ENCODE data around the gene SPARCL1.
"Not testable (repeated sequence)": the region's sequence is repeated elsewhere in the genome, so short reads cannot be mapped to it uniquely, and the experiment has no call there.

Gene SPARCL1, protein sequence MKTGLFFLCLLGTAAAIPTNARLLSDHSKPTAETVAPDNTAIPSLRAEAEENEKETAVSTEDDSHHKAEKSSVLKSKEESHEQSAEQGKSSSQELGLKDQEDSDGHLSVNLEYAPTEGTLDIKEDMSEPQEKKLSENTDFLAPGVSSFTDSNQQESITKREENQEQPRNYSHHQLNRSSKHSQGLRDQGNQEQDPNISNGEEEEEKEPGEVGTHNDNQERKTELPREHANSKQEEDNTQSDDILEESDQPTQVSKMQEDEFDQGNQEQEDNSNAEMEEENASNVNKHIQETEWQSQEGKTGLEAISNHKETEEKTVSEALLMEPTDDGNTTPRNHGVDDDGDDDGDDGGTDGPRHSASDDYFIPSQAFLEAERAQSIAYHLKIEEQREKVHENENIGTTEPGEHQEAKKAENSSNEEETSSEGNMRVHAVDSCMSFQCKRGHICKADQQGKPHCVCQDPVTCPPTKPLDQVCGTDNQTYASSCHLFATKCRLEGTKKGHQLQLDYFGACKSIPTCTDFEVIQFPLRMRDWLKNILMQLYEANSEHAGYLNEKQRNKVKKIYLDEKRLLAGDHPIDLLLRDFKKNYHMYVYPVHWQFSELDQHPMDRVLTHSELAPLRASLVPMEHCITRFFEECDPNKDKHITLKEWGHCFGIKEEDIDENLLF

DNA sequence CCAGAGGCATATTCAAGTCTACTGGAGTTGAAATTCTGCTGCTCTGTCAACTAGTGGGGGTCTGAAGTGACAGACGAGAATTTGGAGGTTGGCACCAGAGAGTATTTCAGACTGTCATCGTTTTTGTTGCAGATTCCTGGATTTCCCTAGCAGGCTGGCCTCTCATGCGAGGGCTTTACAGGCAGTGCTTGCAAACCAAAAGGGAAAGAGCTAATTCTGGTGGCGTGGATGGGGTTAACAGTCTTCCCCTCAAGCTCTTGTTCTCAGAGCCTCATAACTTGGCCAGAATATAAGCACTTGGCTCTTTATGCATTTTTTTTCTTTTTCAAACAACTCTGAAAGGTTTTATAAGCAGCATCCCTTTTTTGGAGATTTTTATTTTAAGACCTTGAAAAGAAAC is at the start of gene SPARCL1:
TSS of gene SPARCL1 (minus strand) at position 190 of the 400 bp plus-strand sequence. CDS start 29,802 bp downstream, outside the sequence.
- DNase-seq: no peak

DNA sequence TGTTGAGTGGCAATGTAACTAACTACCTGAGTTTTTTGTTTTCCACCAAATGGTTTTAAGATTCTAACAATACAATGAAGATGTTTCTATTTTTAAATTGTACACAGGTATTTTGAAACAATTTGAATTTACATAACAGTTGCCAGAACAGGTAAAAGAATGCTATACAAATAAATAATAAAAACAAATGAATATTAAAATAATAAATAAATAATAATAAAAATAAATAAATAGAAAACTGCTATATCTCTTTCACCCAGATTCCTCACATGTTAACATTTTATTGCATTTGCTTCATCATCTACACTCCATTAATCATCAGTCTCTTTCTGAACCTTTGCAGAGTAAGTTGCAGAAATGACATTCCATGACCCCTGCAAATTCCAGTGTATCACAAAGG is 46.8 kb upstream of the SPARCL1 start:
- no peak for DNase-seq

DNA sequence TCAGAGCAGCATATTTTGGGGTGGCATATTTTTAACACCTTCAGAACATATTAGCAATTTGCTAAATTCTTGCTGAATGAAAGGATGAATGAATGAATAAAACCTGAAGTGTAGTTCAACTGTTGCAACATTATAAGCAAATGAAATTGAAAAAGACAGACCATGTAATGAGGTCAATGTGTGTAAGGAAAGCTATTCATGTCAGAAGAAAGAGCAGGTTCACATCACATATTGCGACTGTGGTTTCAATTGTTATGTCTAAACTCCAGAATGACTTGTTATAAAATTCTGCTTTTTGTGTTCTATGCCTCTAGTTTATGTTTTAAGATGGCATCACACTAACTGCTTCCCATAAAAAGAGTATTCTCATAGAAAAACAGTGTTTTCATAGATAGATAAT is 46.2 kb upstream of the SPARCL1 start:
- DNase-seq: no peak

DNA sequence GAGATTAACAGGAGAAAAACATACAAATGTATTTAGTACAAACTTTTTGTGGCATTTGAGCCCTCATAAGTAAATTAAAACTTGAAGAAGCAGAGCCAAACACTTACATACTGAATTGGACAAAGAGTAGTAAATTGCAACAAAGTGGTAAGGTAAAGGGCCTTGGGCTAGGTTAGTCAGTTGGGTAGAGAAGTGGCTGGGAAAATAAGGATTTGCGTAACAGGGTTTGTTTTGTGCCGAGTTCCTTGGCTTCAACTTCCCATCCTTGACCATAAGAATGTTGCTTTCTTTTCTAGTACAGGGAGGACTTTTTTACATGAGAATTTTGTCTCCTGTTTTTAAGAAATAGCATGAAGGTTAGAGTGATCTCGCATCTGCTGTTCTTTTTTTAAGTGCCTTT is 45.8 kb upstream of the SPARCL1 start:
- DNase-seq: no peak

DNA sequence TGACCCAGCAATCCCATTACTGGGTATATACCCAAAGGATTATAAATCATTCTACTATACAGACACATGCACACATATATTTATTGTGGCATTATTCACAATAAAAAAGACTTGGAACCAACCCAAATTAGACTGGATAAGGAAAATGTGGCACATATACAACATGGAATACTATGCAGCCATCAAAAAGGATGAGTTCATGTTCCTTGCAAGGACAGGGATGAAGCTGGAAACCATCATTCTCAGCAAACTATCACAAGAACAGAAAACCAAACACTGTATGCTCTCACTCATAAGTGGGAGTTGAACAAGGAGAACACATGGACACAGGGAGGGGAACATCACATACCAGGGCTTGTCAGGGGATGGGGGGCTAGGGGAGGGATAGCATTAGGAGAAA is 45.2 kb upstream of the SPARCL1 start:
- DNase-seq: not testable (repeated sequence)

DNA sequence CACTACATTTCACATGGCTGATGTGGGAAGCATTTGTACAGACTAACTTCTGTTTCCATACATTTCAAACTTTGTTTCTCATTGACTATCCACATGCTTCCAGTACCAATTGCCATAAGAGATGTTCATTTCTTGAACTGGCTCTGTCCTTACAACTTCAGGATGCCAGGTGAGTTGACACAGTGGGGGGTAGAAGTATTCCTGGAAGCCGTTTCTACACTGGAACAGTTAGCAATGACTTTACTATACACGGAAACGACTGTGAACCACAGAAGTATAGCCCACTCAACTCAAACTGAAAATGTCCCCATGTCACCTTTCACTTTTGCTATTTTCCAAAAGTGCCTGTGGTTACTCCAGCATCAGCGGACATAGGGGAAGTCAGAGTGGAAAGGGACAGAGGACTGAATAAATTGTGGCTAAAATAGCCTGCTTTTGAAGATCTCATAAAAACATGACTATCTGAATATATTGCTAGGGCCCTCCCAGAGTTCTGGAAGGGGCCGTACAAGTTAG is 41.2 kb upstream of the SPARCL1 start:
- no peak for DNase-seq

DNA sequence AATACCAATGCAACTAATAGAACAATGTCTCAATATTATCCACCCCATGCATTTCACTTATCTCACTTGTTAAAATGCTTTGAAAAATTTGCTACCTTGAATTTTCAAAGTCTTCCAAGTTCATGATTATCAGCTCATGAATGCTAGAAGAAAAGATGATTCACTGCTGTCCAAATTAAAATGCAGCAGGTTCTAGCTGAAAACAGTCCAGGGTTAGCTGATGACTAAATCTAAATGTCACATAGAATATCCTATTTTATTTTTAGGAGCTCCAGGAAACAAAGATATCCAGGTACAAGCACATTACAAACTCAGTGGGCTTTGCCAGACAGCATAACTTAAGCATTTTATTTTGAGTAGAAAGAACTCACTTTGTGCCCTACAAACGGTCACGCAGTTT is 38.0 kb upstream of the SPARCL1 start:
- no peak for DNase-seq

DNA sequence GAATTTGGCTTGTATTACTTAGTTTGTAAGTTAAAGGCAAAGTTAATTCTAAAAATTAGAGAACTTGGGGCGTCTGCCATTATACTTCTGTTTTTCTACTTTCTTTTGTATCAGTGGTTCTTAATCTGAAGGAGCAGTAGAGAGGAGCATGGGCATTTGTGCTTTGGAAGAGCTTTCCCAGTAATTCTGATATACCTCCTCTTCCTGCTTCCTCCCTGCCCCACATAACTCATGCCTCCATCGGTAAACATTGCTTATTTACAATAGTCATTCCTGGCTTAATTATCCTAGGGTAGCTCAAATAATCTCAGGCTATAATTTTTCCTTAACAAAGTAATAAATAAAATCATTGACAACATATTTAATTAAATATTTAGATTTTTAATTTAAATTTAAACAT is 37.1 kb upstream of the SPARCL1 start:
- DNase-seq: no peak

DNA sequence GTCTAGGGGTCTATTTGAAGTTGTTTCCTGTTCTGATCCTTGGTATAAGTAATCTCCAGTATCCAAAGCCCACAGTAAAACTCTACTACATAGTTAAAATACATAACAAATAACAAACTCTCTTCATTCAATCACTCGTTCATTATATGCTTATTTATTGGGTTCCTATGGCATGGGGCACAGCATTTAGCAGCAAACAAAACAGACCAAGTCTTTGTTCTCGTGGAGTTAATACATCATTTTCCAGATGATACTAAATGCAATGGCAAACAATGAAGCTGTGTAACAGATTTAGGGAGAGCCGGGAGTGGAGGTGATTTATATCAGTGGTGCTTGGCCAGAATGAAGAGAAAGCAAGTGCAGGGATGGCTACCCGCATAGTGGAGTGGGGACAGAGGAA is 36.6 kb upstream of the SPARCL1 start:
- DNase-seq: no peak

DNA sequence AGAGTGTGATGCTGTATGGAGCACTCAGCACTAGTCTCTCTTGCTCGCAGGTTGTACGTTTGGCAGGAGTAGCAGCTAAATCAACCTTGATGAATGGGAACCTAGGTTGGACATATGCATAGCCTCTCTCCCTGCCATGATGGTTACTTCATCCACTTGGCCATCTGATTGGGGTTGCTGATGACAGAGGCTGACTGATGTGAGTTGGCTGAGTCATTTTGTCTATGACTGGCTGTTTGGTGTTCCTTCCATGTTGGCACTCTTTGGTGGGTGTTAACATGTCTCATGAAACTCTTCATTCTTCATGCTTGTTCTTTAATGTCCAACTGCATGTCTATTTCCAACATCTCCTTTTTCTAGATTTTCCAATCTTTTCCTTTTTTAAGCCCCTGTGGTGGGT is 31.6 kb upstream of the SPARCL1 start:
- no peak for DNase-seq

DNA sequence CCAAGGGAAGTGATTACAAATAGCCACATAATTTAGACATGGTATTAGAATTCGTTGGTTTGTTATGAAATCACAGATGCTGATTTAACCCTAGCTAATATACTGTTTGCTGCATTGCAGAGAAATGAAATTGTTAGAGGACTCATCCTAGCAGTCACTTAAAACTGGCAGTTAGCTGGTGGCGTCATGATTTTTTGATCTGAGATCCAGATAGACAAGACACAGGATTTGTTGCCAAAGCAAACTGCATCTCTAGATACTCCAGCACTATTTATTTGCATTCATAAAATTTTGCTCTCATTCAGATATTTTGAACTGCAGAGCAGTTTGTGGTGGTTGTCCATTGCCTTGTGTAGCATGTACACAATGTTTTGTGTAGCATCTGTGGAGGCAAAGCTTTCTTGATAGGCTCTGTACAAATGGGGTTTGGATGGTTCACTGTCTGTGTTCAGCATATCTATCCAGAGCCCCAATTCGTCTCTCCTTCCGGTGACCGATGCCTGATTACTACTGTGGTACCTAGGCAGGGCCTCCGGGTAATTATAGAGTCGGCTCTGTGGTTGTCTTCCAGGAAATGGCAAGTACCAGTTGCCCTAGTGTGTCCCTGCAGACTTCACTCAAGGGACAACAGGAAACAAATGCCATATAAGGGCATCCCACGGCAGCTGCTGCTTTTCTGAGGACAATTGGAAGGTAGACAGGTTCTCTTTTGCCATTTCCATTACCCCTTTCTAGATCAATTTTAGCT is 30.1 kb upstream of the SPARCL1 start:
- DNase-seq: peak; percentile 90

DNA sequence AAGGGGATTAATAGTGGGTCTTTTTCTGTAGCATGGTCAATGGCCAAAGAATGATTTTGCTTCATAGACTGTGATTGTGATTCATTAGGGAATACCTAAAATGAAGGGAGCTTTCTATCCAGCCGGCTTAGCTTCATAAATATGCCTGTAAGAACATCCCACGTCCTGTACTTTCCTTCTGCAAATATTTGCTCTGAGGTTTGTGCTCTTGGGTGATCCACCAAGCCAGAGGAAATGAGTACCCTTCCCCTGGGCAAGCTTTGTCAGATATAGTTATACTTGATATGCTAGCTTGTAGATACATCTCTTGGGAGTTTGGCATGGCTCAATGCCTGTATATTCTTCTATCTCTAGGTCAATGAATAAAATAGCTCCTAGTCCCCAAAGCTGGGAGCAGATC is 28.2 kb upstream of the SPARCL1 start:
- no peak for DNase-seq

DNA sequence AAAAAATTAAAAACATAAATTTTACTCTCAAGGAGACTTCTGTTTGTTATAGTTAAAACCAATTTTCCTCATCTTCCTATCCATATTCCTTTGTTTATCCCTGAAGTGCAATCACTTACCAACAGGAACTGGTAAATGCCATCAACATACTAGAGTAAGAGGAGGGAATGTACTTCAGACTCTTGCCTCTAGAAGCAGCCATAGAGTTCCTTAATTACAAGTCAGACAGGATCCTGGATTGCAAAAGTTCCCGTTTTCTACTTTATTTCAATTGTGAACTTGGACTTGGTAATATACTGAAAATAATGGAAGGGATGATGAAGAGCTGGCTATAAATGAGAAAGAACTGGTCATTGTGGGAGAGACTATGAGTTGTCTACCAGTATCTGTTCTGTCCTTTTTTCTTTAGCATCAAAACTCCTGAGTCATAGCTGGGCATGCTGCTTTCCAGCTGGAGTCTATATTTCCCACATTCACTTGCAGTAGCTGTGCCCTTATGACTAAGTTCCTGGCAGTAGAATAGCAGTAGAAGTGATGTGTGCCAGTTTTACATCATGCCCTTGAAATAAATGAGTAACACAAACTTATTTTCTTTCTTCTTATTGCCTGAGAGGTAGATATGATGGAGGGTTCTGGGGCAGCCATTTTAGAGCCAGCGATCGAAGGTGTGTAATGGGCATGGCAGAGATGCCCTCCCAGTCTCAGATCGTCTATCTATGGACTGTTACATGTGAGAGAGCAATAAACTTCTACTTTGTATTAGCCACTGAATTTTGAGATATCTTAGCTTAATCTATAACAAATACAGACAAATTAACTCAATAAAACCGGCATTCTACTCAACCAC is 26.8 kb upstream of the SPARCL1 start:
- DNase-seq: peak; percentile 11

DNA sequence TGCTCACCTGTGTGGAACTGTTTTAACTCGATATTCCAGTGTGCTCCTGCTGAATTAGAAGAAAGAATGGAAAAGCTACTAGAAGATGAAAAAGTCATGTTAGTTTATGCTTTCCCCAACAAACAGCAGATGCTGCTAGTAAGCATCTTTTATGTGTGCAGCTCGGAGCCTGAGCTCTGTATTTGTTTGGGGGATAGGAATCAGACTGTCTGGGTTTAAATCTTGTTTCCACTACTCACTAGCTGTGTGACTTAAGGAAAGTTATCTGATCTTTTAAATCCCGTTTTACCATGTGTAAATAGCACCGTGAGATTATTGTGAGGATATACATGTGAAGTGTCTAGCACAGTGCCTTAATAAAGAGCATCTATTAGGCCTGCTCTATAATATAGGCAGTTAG is 24.0 kb upstream of the SPARCL1 start:
- DNase-seq: no peak

DNA sequence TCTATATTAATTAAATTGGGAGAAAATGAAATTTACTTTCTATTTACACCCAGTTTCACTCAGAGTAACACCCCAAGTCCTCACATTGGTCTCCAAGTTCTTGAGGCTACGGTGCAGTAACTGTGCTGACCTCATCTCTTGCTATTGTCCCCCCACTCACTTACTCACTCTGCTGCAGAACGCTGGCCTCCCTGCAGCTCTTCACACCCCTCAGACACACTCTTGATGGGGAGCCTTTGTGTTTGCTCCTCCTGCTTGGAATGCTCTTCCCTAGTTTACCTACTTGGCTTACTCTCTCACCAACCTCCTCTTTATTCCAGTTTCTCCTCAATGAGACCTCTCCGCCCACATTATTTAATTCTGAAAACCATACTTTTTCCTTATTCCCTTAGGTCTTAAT is 22.2 kb upstream of the SPARCL1 start:
- no peak for DNase-seq

DNA sequence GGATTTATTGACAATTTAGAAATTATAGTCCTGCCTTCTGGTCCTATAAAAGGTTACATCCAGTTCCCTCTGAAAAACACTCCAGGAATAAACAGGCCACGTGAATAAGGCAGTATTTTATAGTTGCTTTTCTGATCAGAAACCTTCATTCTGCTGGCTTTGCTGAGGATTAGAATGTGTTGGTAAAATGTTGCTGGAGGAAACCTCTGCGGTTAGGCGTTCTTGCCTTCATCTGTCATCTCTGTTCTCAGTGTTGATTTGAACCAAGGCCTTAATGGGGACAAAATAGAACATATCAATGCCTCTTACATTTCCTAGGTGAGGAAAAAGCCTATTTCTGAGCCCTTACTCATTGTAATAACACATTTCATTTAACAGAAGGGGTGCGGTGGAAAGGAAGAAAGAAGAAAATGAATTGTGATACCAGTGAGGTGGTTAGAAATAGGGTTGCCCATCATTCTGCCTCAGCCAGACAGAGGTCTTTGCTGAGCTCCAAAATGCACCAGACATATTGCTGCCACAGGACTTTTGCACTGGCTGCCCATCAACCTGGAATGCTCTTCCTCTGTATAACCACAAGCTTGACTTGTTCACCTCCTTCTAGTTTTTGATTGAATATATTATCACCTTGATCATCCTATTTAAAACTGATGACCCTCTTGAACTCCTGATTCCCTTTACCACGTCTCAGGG is 18.0 kb upstream of the SPARCL1 start:
- DNase-seq: no peak

DNA sequence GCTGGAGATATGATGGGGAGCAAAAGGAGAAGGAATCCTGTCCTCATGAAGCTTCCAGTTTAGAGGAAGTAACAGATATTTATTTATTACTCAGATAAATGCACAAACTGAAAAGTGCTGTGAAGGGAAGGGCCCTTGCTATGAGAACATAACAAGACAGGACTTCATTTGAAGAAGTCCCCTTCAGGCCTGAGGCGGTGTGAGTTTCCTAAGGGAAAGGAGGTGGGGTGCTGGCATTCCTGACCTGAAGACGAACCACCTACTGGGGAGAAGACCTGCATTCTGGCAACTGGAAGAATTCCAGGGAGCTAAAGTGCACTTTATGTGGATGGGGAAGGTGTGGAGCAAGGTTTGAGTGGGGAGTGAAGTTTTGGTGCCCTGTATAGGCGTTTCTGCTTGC is 15.9 kb upstream of the SPARCL1 start:
- no peak for DNase-seq

DNA sequence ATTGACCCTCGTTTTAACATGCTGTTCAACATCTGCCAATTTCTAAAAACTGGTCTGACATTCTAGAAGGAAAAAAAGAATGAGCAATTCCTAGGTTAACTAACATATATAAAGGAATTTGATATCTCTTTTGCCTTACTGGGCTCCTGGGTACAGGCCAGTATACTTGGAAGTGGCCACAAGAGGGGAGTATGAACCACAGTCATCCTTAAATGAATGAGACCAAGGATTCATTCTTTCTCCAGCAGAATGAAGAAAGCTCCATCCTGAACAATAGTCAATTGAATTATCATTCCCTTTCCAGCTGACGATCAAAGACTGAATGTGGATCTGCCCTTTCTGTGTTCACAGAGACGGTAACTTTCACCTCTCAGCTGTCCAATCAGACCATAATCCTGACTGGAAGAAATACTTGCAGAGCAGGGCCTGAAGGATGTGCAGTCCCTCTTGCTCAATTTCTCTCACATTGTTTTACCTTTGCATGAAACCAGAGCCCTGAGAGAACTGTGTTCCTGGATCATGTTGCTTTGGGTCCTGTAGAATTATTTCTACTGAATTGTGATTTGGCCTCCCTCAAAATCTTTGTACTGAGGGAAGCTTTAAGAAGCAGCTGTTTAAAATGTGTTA is 14.8 kb upstream of the SPARCL1 start:
- peak; percentile 67 for DNase-seq

DNA sequence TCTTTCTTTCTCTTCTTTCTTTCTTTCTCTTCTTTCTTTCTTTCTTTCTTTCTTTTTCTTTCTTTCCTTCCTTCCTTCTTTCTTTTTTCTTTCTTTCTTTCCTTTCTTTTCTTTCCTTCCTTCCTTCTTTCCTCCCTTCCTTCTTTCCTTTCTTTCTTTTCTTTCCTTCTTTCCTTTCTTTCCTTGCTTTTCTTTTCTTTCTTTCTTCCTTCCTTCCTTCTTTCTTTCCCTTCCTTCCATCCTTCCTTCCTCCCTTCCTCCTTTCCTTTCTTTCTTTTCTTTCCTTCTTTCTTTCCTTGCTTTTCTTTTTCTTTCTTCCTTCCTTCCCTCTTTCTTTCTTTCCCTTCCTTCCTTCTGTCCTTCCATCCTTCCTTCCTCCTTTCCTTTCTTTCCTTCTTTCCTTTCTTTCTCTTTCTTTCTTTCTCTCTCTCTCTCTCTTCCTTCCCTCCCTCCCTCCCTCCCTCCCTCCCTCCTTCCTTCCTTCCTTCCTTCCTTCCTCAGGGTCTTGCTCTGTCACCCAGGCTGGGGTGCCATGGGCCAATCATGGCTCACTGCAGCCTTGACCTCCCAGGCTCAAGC is 13.6 kb upstream of the SPARCL1 start:
- DNase-seq: no peak

DNA sequence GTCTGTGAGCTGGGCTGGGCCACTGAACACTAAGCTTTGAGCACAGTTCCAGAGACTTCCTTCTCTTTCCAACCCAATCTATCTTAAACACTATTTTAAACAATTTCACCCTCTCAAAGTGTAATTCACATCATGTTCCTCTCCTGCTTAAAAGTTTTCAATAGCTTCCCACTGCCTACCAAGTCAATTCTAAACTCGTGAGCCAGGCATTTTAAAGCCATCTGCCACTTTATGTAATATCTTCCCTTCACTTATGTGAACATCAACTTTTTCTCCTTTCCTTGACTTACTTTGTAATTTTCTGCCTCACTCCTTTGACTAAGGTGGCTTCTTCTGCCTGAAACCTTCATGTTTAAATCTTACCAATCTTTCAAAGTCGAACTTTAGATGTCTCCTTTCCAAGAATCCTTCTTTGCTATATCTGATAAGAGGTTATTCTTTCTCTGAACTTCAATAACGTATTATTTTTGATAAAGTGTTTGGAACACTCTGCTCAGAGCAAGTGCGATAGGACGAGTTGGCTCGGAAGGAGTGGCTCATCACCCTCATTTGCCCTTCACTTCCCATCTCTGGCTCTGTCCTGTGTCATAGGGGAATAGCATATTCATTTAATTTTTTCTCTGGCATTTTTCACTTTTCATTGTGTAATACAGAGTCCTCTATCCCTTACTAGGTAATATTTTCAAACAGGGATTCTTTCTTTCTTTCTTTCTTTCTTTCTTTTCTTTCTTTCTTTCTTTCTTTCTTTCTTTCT is 13.0 kb upstream of the SPARCL1 start:
- DNase-seq: no peak
